ENCODE results near the gene WIPF2.
"Not testable (repeated sequence)": the region's sequence is repeated elsewhere in the genome, so short reads cannot be mapped to it uniquely, and the experiment has no call there.

WIPF2 gene

GRCh38 chr17:40181205-40181604 is 37.9 kb upstream of the WIPF2 start:
- Mint-ChIP-seq H3K36me3 (peaks cover 2% of the 10 kb centered on the region), H3K27ac (no peak overlapping the region), H3K27me3 (no peaks in the 10 kb centered on the region), H3K4me1 (peaks cover 7% of the 10 kb centered on the region), H3K4me3 (no peak overlapping the region), H3K9me3 (no peaks in the 10 kb centered on the region)
- ATAC-seq (ENCODE audit: low read depth) = no peak
- DNase-seq (ENCODE audit: low spot score in 2 of 2) = no peak

DNA sequence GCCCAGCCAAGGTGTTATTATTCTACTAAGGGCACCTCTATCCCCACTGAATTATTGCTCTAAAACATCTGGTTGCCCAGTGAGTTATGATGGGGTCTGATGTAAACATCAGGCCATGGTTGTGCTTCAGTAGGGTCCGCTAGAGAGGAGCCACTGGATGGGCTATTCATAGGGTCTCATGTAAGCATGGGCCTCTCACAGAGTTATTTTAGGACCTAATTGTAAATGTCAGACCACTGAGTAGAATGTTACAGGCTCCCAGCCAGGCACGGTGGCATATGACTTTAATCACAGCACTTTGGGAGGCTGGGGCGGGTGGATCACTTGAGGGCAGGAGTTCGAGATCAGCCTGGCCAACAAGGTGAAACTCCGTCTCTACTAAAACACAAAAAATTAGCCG is 36.5 kb upstream of the WIPF2 start:
- Mint-ChIP-seq H3K4me1 (no peaks in the 10 kb centered on the region), H3K9me3 (no peaks in the 10 kb centered on the region), H3K4me3 (no peak overlapping the region), H3K27me3 (no peaks in the 10 kb centered on the region), H3K27ac (no peak overlapping the region), H3K36me3 (no peaks in the 10 kb centered on the region)
- ATAC-seq (ENCODE audit: low read depth) (no peak), DNase-seq (ENCODE audit: low spot score in 2 of 2) (no peak)

- Mint-ChIP-seq H3K36me3 (peaks cover 1% of the 10 kb centered on the region), H3K9me3 (no peaks in the 10 kb centered on the region), H3K27ac (no peak overlapping the region), H3K27me3 (no peaks in the 10 kb centered on the region), H3K4me1 (peaks cover 7% of the 10 kb centered on the region), H3K4me3 (no peak overlapping the region)
- ATAC-seq (ENCODE audit: low read depth) (no peak), DNase-seq (ENCODE audit: low spot score in 2 of 2) (no peak)
Observed at GRCh38 chr17:40187238-40187637, 31.9 kb upstream of the WIPF2 start.

DNA sequence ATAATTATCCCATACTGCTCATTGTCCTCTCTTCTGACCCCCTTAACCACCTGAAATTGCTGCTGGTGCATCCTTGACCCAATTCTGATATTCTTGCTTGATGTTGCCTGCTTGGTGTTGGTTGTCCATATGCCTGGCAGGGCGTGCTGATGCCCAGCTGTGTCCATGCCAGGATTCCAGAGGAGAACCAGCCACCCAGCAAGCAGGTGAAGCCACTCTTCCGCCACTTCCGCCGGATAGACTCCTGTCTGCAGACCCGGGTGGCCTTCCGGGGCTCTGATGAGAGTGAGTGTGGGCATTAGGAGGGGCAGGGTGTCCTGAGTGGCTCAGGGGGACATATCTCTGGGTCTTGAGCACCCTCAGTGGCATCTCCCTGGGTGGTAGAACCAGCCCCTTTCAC is 30.4 kb upstream of the WIPF2 start:
- H3K4me1 Mint-ChIP-seq = peaks cover 7% of the 10 kb centered on the region
- H3K27me3 Mint-ChIP-seq = no peaks in the 10 kb centered on the region
- no peak overlapping the region for H3K4me3 Mint-ChIP-seq
- no peak overlapping the region for H3K27ac Mint-ChIP-seq
- ATAC-seq (ENCODE audit: low read depth) = no peak
- DNase-seq (ENCODE audit: low spot score in 2 of 2) = no peak
- H3K36me3 Mint-ChIP-seq = peaks cover 1% of the 10 kb centered on the region
- no peaks in the 10 kb centered on the region for H3K9me3 Mint-ChIP-seq

DNA sequence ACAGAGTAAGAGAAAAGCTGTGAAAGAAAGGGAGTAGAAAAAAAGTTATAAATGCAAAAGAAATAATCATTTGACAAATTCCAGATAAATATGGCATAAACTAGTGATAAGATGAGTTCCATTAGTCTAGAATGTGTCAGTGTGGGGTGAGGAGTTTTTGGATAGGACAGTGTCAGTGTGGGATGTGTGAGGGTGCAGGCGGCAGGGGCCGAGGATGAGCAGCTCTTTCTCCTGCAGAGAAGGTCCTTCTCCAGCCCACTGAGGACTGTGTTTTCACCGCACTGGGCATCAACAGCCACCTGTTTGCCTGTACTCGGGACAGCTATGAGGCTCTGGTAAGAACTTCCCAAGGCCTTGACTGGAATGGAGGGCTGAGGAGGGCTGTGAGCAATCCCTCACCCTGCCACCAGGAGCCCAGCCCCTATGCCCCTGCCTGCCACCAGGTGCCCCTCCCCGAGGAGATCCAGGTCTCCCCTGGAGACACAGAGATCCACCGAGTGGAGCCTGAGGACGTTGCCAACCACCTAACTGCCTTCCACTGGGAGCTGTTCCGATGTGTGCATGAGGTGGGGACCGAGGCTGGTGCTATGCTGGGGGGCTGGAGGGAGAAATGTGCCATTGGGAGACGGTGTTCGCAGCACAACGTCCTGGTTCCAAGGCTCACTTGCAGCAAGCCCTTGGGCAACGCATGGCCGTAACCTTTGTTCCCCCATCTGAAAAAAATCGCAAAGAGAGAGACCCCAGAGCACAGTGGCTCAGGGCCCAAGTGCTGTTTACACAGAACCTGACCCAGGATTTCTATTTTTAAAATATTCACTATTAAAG is 28.7 kb upstream of the WIPF2 start:
- Mint-ChIP-seq H3K4me1 (peaks cover 7% of the 10 kb centered on the region), H3K27ac (no peak overlapping the region), H3K36me3 (peaks cover 1% of the 10 kb centered on the region), H3K9me3 (no peaks in the 10 kb centered on the region), H3K4me3 (peak overlapping the region; percentile 73), H3K27me3 (peaks cover 2% of the 10 kb centered on the region)
- no peak for DNase-seq (ENCODE audit: low spot score in 2 of 2)
- peak; percentile 59 for ATAC-seq (ENCODE audit: low read depth)

GRCh38 chr17:40191237-40192208 is 27.6 kb upstream of the WIPF2 start:
- Mint-ChIP-seq H3K36me3 (peaks cover 1% of the 10 kb centered on the region), H3K9me3 (no peaks in the 10 kb centered on the region), H3K4me1 (peaks cover 7% of the 10 kb centered on the region), H3K27me3 (peaks cover 2% of the 10 kb centered on the region), H3K4me3 (peak overlapping the region; percentile 96), H3K27ac (peak overlapping the region; percentile 48)
- ATAC-seq (ENCODE audit: low read depth) = peak; percentile 92
- peak; percentile 68 to 75 for DNase-seq (ENCODE audit: low spot score in 2 of 2)

GRCh38 chr17:40192961-40193360 is 26.1 kb upstream of the WIPF2 start:
- H3K9me3 Mint-ChIP-seq = no peaks in the 10 kb centered on the region
- H3K36me3 Mint-ChIP-seq = peaks cover 1% of the 10 kb centered on the region
- ATAC-seq (ENCODE audit: low read depth) (no peak), DNase-seq (ENCODE audit: low spot score in 2 of 2) (no peak)
- peaks cover 7% of the 10 kb centered on the region for H3K4me1 Mint-ChIP-seq
- H3K27ac Mint-ChIP-seq = no peak overlapping the region
- H3K4me3 Mint-ChIP-seq = peak overlapping the region; percentile 30
- H3K27me3 Mint-ChIP-seq = peaks cover 4% of the 10 kb centered on the region

DNA sequence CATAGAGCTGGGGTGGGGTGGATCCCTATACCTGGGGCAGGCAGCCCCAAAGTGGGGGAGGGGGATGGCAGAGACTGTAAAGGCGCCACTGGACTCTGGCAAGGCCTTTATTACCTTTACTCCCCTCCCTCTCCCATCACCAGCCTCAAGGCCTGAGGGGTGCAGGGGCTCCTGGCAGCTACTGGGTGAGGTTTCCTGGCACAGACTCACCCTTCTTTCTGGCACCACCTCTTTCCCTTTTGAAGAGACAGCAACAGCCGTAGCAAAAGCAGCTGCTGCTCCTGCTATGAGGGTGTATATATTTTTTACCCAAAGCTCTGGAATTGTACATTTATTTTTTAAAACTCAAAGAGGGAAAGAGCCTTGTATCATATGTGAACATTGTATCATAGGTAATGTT is 24.3 kb upstream of the WIPF2 start:
- Mint-ChIP-seq H3K27ac (no peak overlapping the region), H3K27me3 (peaks cover 6% of the 10 kb centered on the region), H3K4me3 (no peak overlapping the region), H3K4me1 (peaks cover 7% of the 10 kb centered on the region), H3K36me3 (no peaks in the 10 kb centered on the region), H3K9me3 (no peaks in the 10 kb centered on the region)
- no peak for ATAC-seq (ENCODE audit: low read depth)
- DNase-seq (ENCODE audit: low spot score in 2 of 2) = no peak

GRCh38 chr17:40197550-40197949 is 21.6 kb upstream of the WIPF2 start:
- Mint-ChIP-seq H3K36me3 (no peaks in the 10 kb centered on the region), H3K27me3 (peaks cover 6% of the 10 kb centered on the region), H3K4me1 (peaks cover 2% of the 10 kb centered on the region), H3K27ac (no peak overlapping the region), H3K9me3 (no peaks in the 10 kb centered on the region), H3K4me3 (no peak overlapping the region)
- ATAC-seq (ENCODE audit: low read depth) = no peak
- DNase-seq (ENCODE audit: low spot score in 2 of 2) = no peak

GRCh38 chr17:40197965-40198456 is 21.1 kb upstream of the WIPF2 start:
- not testable (repeated sequence) for H3K27me3 Mint-ChIP-seq; ATAC-seq (ENCODE audit: low read depth); H3K27ac Mint-ChIP-seq; DNase-seq (ENCODE audit: low spot score in 2 of 2); H3K4me1 Mint-ChIP-seq; H3K36me3 Mint-ChIP-seq; H3K4me3 Mint-ChIP-seq; H3K9me3 Mint-ChIP-seq

DNA sequence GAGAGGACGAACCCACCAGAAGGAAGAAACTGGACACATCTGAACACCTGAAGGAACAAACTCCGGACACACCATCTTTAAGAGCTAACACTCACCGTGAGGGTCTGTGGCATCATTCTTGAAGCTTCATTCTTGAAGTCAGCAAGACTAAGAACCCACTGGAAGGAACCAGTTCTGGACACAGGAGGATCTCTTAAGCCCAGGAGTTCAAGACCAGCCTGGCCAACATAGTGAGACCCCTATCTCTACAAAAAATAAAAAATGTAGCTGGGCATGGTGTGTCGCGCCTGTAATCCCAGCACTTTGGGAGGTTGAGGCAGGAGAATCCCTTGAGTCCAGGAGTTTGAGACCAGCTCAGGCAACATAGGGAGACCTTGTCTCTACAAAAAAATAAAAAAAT is 20.5 kb upstream of the WIPF2 start:
- ATAC-seq (ENCODE audit: low read depth) (no peak), DNase-seq (ENCODE audit: low spot score in 2 of 2) (no peak)
- Mint-ChIP-seq H3K4me1 (peaks cover 2% of the 10 kb centered on the region), H3K27ac (no peak overlapping the region), H3K4me3 (no peak overlapping the region), H3K27me3 (peaks cover 6% of the 10 kb centered on the region), H3K9me3 (no peaks in the 10 kb centered on the region), H3K36me3 (no peaks in the 10 kb centered on the region)

DNA sequence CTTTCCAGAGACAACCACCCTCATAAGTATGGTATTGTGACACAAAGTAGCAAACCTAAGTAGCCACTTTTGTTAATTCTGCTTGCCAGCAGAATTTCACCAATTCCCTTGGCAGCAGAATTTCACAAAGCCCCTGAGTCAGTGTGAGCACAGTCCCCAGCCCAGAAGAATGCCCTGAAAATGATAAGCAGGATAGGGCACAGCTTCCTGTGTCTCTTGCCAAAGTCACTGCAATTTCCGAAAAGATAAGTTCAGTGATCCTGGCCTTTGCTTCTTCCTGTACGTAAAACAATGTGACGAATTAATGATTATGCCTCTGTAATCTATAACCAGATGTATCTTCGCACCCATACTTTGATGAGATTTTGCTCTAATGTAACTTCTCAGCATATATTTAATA is 16.0 kb upstream of the WIPF2 start:
- DNase-seq (ENCODE audit: low spot score in 2 of 2) (no peak), ATAC-seq (ENCODE audit: low read depth) (no peak)
- Mint-ChIP-seq H3K9me3 (no peaks in the 10 kb centered on the region), H3K4me1 (peaks cover 2% of the 10 kb centered on the region), H3K4me3 (no peak overlapping the region), H3K27ac (no peak overlapping the region), H3K27me3 (peaks cover 2% of the 10 kb centered on the region), H3K36me3 (no peaks in the 10 kb centered on the region)

- H3K27ac Mint-ChIP-seq; H3K36me3 Mint-ChIP-seq; DNase-seq (ENCODE audit: low spot score in 2 of 2); H3K27me3 Mint-ChIP-seq; H3K9me3 Mint-ChIP-seq; ATAC-seq (ENCODE audit: low read depth); H3K4me1 Mint-ChIP-seq; H3K4me3 Mint-ChIP-seq: not testable (repeated sequence)
Observed at GRCh38 chr17:40206193-40206592, 12.9 kb upstream of the WIPF2 start.

GRCh38 chr17:40209404-40210093 is 9.6 kb upstream of the WIPF2 start:
- Mint-ChIP-seq H3K4me3 (no peak overlapping the region), H3K36me3 (no peaks in the 10 kb centered on the region), H3K27ac (no peak overlapping the region), H3K27me3 (peaks cover 2% of the 10 kb centered on the region), H3K4me1 (no peaks in the 10 kb centered on the region), H3K9me3 (no peaks in the 10 kb centered on the region)
- DNase-seq (ENCODE audit: low spot score in 2 of 2) = no peak
- no peak for ATAC-seq (ENCODE audit: low read depth)

Data from memory B cell (primary cell).